ENCODE measurements around the gene ITGA4.

ITGA4 gene

DNA sequence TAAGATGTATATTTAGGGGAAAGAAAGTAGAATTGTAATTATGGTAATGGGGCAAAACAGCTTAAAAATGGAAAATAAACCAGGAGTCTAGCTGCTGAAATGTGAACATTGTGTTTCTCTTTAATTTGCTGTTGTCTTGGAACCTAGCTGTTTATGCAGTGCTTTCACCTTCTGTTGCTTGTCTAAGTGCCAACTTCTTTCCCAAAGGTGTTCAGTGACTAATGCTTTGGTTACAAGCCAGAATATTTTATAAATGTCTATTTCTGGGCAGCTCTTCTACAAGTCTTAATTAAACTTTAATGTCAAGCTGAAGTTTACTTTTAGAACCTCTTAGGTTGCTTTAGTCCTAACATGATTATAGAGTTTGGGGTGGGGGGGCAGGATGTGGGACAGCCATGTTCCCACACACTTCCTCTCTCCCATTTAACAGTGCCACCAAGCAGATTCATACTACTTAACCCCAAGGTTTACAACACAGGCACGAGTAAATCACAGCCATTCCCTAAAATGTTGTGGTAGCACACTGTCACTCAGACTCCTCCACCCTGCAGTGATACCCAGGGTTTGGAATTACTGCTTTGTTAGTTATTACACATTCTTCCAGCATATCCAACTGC, 60.6 kb downstream of the ITGA4 start:
- no peak for DNase-seq

DNA sequence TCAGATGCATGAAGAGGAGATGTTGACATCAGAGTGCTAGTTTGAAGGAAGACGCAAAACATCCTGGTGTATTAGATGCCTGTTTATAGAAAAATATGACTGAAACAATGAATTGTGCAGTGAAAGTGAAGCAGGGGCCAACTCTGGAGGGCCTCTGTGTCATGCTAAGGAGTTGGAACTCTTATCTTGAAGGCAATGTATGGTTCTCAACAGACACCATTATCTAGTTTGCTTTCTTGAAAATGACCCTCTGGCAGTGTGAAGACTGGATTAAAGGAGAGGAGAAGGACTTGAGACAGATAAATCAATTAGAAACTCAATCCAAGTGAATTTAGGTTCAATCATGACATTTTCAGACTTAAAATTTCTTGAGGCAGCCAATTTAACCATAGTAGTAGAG, 63.1 kb downstream of the ITGA4 start:
- DNase-seq, result no peak

DNA sequence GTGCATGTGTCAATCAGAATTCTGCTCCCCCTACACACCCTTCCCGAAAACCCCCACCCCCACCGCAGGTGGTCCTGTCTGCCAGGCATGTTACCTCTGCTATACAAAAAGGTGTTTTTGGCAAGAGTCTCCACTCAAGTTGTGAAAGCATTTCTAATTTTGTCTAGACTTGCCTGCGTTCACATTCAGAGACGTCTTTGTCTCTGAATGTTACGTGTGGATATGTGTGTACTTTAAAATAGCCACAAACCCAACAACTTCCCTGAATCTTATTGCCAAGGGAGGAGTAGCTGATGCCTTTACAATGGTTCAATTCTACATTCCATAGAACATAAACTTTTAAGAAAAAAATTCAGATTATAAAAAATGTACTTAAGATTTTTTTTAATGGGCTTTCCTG, 66.6 kb downstream of the ITGA4 start:
- DNase-seq, result no peak

DNA sequence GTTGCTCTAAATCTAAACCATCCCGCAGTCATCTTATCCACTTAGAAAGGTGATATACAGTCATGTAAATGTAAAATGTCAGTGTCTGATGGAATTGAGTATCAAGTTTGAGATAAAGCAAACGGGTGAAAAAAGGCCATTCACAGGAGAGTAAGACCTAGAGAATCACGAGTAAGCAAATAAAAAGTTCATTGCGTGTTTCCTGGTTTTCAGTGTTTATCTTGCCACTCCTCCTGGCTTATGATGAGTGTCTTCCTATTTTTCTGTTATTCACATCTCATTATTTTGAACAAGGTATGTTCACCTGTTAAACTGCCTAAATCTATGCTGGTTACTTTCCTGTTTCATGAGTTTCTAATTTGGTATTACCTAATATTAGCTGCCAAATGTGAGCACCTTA, 68.8 kb downstream of the ITGA4 start:
- DNase-seq, result no peak

DNA sequence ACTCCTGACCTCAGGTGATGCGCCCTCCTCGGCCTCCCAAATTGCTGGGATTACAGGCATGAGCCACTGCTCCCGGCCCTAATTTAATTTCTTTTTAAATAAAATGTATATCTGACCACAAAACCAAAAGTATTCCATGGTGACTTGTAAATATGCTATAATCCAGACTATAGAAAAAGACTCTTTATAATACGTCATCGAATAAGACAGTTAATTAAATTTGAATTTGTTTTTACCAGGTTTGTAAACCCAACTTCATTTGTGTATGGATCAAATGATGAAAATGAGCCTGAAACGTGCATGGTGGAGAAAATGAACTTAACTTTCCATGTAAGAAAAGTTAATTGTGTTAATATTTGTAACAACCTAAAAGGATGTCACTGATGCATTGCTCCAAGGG, 69.9 kb downstream of the ITGA4 start:
- no peak for DNase-seq

DNA sequence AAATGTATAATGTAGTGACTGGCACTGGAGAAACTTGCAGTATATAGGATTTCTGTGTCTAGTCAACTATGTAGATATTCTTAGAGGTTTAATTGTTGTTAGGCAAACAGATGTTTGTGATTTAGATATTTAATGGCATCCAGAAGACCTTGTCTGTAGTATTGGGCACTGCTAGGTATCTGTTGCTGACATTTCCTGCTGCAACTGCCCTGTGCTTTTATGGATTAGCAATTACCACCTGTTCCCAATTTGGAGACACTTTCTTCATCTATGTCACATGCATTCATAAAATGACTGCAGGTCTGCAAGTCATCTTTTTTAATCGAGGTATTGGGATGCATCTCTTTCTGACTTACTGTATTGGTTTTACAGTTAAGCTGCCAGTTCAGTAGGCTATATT, 71.3 kb downstream of the ITGA4 start:
- DNase-seq, result no peak

DNA sequence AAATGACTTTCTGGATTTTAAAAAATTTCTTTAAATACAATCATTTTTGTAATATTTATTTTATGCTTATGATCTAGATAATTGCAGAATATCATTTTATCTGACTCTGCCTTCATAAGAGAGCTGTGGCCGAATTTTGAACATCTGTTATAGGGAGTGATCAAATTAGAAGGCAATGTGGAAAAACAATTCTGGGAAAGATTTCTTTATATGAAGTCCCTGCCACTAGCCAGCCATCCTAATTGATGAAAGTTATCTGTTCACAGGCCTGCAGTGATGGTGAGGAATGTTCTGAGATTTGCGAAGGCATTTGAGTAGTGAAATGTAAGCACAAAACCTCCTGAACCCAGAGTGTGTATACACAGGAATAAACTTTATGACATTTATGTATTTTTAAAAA, 79.5 kb downstream of the ITGA4 start:
- no peak for DNase-seq

DNA sequence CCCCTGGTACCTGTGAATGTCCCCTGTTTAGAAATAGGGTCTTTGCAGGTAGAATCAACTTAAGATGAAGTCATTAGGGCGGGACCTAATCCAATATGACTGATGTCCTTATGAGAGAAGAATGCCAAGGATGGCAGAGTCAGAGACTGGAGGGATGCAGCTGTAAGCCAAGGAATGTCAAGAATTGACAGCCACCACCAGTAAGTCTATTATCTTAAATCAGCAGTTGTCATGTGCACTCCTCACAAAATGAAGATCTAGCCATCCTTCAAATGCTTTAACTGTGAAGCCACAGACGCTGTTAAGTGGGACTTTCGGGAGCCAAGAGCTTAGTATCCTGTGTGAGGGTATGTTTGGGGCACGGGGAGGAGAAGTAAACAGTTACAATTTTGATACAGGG, 83.2 kb downstream of the ITGA4 start:
- DNase-seq, result no peak

DNA sequence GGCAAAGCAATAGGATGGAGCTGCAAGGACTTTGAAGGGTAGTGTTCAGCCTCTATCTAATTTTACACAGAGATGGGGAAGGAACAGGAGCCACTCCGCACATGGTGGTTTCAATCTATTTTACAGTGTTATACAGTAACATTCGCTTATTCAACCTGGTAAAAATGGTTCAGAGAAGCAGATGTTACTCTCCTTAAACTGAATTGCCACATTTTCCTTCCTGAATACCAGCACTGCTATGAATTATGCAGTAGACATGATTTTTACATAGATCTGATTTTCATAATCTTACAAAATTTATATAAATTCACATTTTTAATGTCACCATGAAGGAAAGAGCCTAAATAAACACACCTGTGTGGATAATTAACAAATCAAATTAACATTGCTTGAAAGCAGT, 85.0 kb downstream of the ITGA4 start:
- no peak for DNase-seq

DNA sequence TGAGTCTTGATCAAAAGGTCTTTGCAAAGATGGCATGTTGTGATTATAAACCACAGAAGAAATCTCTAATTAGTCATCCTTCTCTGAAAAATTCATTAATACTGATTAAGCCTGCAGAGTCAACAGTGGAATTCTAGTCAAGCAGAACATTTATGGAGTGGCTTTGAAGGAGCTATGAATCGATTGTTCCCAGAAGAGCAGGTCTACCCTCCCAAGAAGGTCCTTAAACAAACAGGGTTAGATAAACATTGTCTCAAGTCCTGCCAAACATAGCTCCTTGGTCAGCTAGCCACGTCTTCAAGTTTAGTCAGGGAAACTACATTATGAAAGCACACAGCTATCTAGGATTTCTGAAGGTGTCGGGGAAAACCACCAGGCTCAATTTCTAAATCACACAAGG, 88.9 kb downstream of the ITGA4 start:
- DNase-seq, result peak; percentile 65

DNA sequence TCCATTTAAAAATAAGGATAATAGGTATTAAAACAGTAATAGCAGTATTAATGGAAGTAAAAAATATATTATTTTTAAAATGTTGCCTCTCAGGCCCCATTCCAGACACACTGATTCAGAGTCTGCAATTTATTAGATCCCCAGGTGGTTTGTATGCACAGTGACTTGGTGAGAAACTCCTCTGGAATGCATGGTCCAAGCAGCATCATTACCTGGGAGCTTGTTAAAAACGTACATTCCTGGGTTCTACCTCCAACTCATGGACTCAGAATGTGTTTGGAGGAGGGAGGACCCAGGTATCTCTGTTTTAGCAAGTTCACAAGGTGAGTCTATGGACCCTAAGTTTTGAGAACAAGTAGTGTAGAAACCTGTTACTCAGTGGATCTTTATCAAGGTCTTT, 95.6 kb downstream of the ITGA4 start:
- no peak for DNase-seq

DNA sequence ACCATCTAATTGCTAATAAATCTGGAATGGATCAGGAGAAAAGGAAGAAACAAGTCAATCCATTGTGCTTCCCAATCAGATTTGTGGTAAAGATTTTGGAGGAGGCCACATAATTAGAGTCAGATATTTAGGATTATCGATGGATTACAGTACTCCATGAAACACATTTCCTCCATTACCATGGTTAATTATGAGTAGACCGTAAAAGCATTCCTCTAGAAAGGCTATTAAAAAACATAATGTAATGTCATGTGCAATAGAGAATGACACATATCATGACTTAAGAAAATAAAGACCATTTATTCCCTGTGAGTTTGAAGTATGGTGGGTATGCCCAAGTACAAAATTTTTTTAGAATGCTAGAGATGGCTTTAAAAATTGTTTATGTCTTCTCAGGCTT, 96.1 kb downstream of the ITGA4 start:
- no peak for DNase-seq

DNA sequence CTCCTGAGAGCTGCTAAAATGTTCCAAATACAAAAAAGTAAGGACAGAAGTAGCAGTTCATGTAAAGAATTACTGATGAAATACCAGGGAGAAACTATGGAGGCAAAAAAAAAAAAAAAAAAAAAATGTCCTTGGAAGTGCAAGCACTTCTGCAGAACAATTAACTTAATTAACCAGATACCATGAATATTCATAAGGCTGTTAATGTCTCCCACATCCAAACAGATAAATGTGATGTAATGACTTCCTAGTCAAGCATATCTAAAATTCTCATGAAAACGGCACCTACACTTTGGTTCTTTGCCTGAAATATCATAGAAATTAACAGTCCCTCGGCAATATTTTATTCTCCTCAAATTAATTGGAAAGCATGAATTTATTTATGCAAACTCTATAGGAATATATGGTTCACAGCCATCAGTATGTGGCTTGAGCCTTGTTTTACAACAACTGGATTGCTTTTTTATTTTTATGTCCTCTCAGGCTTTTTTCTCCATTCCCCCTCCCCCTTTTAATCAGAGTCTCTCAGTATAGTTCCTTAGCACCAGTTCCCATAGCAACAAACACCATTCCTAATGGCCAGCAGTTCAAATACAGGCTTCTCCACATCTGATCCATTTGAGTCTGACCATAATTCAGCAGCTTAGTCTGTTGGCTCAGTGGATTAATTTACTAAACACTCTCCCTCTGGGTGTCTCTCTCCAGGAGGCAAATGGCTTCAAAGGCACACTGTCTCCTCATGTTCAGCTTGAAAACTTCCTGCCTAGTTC, 97.1 kb downstream of the ITGA4 start:
- DNase-seq, result peak; percentile 25

DNA sequence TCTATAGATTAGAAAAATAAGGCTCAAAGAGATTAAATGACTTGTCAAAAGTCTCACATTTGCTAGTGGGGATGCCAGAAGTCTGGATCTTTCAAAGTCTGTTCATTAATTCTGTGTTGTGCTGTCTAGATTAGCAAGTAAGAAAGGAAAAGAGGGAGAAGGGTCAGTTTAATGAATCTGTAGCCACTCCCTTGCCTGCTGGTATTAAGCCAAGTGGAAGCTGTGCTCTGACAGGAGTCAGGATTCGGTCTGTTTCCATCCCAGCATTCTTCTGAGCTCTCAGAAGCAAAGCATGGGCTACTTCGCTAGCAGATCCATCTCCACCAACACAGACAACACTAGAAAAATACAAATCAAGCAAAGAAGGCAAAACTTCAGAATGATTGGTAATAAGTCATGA, 101.2 kb downstream of the ITGA4 start:
- DNase-seq, result no peak

DNA sequence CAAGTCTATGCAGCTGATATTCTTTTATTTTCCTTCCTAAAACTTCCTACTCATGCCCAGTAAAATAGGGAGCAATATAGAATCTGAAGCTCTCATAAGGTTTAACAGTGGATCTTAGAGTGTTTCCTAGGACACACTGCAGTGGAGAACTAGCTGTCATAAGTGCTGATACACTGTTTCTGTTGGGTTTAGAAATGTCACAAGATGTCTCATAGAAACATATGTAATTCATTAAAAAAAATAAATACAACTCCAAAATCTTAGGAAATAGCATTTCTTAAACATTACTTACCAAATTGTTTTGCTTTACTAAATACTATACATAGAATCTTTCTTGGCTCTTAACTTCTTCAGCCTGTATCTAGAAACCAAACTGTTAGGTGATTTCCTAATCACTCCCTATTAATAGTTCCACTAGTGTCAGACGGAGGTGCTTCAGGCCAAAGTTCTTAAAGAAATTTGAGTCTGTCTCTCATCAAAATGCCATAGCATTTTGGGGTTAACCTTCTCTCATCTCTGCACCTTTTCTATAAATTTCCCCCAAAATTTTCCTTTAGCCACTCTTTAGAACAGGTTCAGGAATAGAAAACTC, 106.0 kb downstream of the ITGA4 start:
- no peak for DNase-seq

DNA sequence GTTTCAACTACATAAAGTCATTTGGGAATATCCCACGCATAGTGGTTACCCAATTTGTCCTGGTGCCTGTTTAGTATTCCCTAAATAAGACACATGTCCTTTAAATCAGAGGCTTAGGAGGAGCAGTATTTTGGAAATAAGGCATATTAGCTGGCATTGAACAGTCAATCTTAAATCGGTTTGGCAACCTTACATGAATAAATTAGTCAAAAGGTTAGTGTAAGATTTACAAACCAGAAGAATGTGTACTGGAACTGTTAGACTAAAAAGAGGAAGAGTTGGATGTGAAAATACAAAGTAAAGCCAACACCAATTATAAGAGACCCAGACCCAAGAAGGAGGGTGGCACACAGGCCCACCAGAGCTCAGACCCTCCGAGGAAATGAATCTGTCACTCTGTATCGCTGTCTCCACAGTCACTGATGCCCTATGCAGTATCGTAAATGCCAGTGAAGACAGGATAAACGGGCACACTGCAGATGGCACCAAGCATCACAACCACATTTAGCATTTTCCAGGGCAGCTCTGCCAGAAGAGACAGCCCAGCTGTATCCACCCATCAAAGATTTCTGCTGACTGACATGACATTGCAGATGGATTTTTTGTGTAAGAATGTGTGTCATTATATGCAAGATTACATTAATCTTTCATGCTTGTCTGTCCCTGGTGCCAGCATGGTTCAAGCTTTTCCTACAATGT, 109.3 kb downstream of the ITGA4 start:
- DNase-seq, result no peak

DNA sequence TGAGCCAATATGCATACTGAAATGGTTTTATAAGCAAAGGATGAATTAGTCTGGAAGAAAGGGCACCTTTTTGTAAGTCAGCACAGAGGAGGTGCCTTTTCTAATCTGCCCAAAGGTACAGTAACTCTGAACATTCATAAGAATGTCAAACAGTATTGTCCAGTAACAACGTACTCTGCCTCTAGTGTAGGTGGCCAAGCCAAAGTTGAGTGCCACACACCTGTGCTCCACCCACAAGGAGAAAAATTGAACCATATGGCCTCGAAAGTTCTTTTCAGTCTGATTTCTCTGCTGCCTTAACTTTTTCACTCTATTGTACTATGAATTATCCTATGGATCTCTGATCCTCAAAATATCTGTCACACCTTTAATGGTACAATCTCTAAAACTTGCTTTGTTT, 112.9 kb downstream of the ITGA4 start:
- DNase-seq, result no peak

DNA sequence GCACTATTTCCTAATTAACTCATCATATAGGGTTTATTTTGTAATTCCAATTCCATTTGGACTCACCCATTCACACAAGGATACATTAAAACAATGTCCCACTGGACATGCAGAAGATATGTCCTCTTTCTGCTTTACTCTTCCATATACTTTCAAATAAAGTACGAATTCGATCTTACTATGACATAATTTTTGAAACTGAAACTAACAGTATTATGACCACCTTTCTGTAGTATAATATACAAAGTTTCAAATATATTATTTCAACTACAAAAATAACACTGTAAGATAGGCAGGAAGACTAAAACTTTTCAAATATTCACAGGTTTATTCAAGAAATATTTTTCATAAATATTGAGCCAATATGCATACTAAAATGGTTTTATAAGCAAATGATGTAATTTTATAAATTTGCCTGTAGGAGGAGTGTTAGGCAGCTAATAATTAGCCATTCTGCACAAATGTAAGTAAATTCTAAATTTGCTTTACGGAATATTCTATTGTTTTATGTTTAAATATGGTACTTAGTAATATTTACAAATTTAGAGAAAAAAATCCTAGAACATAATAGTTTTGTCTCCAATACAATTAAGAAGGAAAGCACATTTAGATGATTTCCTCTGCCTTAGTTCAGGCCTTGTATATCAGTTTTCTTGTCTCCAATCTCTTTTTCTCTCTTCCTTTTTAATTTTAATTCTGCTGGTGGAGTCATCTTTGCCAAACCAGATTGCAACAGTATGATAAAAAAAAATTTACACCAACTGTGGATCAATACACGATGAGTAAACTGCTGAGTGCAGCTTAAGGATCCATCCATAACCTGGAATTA, 113.9 kb downstream of the ITGA4 start:
- peak; percentile 31 for DNase-seq

DNA sequence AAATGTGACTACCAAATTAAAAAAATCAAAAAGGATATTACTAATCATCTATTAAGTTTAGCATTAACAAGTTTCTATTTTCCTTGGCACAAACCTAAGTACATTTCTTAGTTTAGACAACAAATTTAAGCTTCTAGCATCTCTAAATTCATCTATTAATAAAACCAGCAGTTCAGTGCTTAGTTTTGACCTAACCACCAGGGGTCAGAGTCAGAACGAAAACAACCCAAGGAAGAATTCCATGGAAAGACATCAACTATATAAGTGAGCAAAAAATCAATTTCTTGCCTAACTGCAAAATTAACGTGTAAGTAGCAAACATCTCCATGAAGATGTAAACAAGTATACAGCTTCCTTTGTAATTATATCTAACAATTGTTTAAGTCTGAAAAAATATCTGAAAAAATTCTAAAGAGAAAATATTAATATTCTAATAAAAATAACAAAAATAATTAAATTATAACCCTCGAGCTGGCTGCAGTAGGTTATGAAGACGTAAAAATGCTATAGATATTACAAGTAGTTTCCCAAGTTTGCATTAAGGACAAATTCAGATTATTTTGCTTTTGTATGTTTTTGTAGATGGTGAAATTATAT, 116.1 kb downstream of the ITGA4 start:
- peak; percentile 90 for DNase-seq

DNA sequence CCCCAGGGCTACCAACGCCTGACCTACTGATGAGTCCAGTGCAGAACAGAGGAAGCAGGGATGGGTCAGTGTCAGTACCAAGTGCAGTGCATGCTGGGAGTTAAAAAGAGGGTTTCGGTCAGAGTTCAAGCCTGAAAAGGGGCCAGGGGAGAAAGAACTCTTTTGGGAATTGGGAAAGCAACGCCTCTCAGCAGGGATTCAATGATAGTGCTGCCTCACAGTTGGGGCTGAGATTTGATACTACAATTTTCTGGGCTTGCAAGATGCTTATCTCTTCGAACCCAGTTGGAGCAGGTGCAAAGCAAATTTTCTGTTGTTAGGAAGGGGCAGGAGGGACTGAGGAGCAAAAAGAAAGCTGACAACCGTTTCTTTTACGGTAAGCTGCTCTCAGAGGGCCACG, 117.1 kb downstream of the ITGA4 start:
- no peak for DNase-seq

DNA sequence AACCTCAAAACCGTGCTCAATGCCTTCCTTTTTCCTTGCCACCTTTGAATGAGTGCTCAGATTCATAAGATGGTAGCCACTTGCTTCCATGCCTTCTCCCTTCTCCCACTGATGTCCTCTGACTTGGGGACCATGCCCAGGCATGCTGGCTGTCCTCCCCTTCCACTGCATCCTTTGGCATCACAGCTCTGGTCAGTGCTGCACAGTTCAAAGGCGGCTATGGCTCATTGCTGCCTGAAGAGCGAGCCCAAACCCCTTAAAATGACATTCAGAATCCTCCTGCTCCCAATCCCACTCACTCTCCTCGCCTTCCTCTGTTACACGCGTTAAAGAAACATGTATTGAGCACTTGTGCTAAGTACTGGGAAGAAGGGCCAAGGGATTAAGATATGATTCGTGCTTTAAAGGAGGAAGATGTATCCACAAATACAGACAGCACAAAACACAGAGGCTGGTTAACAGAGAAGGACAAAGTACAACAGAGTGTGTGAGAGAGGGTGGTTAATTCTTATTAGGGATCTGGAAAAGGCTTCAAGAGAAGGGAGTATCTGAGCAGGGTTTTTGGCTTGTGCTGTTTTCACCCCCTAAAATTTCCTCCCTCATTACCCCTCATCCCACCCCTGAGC, 118.0 kb downstream of the ITGA4 start:
- no peak for DNase-seq

DNA sequence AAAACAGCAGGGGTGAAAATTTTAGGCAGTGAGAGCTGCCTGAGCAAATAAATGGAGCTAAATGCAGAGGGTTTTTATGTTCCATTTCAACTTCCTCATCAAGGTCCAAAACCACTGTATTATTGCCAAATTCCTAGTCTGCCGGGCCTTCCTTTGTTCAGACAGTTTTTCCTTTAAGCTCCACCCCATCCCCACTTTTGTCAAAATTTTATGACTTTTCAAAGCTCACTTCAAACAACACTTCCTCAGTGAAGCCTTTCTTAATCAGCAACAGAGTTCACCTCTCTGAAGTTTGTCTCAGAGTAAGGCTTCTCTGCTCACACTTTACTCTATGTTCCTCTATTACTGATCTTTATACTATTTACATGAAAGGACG, 118.5 kb downstream of the ITGA4 start:
- no peak for DNase-seq
